ENCODE results near the gene SH3D19. TPM values are rescaled to one million over a fixed set of nuclear protein-coding genes. Genes with fewer than 3 reads are reported as not detected.

The SH3D19 gene
- total RNA-seq, 1 donor from 2014 or later = 23.0 TPM

GRCh38 chr4:151228189-151229119 lies 97.0 kb downstream of the SH3D19 start:
- H3K4me3 ChIP-seq (ENCODE audit: low read depth, low read length) = no peak overlapping the region
- DNase-seq (ENCODE audit: low read depth) = no peak
- H3K27me3 ChIP-seq (ENCODE audit: control insufficient read depth, insufficient read depth, low read length) = no peaks in the 10 kb centered on the region
- TF ChIP-seq CTCF (IDR thresholded peaks at IDR 0.05; ENCODE audit: insufficient read depth, low read length, poor library complexity, severe bottlenecking) = no peak
- no peaks in the 10 kb centered on the region for H3K36me3 ChIP-seq (ENCODE audit: control insufficient read depth, insufficient read depth, low read length)

- H3K4me3 ChIP-seq (ENCODE audit: low read depth, low read length) = no peak overlapping the region
- TF ChIP-seq CTCF (IDR thresholded peaks at IDR 0.05; ENCODE audit: insufficient read depth, low read length, poor library complexity, severe bottlenecking) = no peak
- H3K36me3 ChIP-seq (ENCODE audit: control insufficient read depth, insufficient read depth, low read length) = no peaks in the 10 kb centered on the region
- peak; percentile 41 for DNase-seq (ENCODE audit: low read depth)
- no peaks in the 10 kb centered on the region for H3K27me3 ChIP-seq (ENCODE audit: control insufficient read depth, insufficient read depth, low read length)
These were observed 97.7 kb downstream of the SH3D19 start for GRCh38 chr4:151227731-151228130.

- Histone ChIP-seq H3K4me3 (ENCODE audit: low read depth, low read length) (no peak overlapping the region), H3K27me3 (ENCODE audit: control insufficient read depth, insufficient read depth, low read length) (no peaks in the 10 kb centered on the region), H3K36me3 (ENCODE audit: control insufficient read depth, insufficient read depth, low read length) (no peaks in the 10 kb centered on the region)
- no peak for DNase-seq (ENCODE audit: low read depth)
- no peak for TF ChIP-seq CTCF (IDR thresholded peaks at IDR 0.05; ENCODE audit: insufficient read depth, low read length, poor library complexity, severe bottlenecking)
These were observed 98.2 kb downstream of the SH3D19 start for GRCh38 chr4:151227172-151227571.

GRCh38 chr4:151226004-151226932 lies 99.1 kb downstream of the SH3D19 start:
- no peaks in the 10 kb centered on the region for H3K27me3 ChIP-seq (ENCODE audit: control insufficient read depth, insufficient read depth, low read length)
- no peaks in the 10 kb centered on the region for H3K36me3 ChIP-seq (ENCODE audit: control insufficient read depth, insufficient read depth, low read length)
- peak; percentile 77 for DNase-seq (ENCODE audit: low read depth)
- no peak overlapping the region for H3K4me3 ChIP-seq (ENCODE audit: low read depth, low read length)
- TF ChIP-seq CTCF (IDR thresholded peaks at IDR 0.05; ENCODE audit: insufficient read depth, low read length, poor library complexity, severe bottlenecking) = no peak

DNA sequence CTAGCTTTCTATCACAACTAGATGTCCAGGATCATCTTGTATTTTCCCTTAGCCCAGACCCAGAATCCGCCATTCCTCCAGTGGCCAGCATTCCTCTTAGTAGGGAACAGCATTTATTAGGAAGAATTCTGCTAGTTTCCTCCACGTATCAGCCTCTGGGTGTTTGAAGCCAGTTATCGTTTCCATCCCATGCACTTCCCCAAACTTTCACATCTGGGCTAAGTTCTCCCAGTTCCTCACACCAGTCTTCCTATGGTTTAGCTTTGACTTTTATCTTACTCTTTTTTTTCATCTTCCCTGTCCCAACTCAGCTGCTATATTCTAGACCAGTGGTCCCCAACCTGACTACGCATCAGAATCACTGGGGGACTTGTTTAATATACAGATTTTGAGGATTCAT lies 101.9 kb downstream of the SH3D19 start:
- H3K36me3 ChIP-seq (ENCODE audit: control insufficient read depth, insufficient read depth, low read length) = no peaks in the 10 kb centered on the region
- no peak for DNase-seq (ENCODE audit: low read depth)
- no peaks in the 10 kb centered on the region for H3K27me3 ChIP-seq (ENCODE audit: control insufficient read depth, insufficient read depth, low read length)
- no peak for TF ChIP-seq CTCF (IDR thresholded peaks at IDR 0.05; ENCODE audit: insufficient read depth, low read length, poor library complexity, severe bottlenecking)
- H3K4me3 ChIP-seq (ENCODE audit: low read depth, low read length) = no peak overlapping the region

Data from kidney epithelial cell (primary cell).